Endothelial cell of umbilical vein (primary cell): Measurements from ENCODE around the gene CAPN5. TPM values are rescaled to one million over a fixed set of nuclear protein-coding genes. Genes with fewer than 3 reads are reported as not detected.

Source experiments
- BruUV-seq: library from RNA; stranded (reverse); fragments of 400-500 nt; replicated peaks from 2 replicates; lab custom pipeline; 2021; lab: Mats Ljungman, UMichigan
- CTCF ChIA-PET: fragments of 300-600, 350-600 bp; sonication (Branson Sonifier 250); formaldehyde crosslinking; loops from one replicate; lab custom pipeline; 2021; ENCODE audit warnings: antibody characterized with exemption, inconsistent platforms; lab: Charles Lee
- POLR2A ChIA-PET: fragments of 300-600, 350-600 bp; sonication (Branson Sonifier 250); formaldehyde crosslinking; loops from one replicate; lab custom pipeline; 2021; ENCODE audit warnings: antibody characterized with exemption, inconsistent platforms; lab: Charles Lee
- DNase-seq: peaks from one replicate; pipeline ENCODE4 v3.0.0-alpha.2; 2011; ENCODE audit warnings: low read depth, low spot score
- FAIRE-seq: peaks from 2 replicates; lab custom pipeline; 2011; peaks lifted over from hg19 to GRCh38; lab: Jason Lieb, UNC
- H2AFZ ChIP-seq: 2 replicates; pipeline ENCODE4 v1.6.0; 2012; ENCODE audit warnings: low read depth, low read length, control low read depth, inconsistent platforms
- H3K27ac ChIP-seq: 2 replicates; pipeline ENCODE4 v1.5.1; 2011; ENCODE audit warnings: low read depth, mild to moderate bottlenecking, control low read depth, low read length, moderate library complexity; ENCODE audit not compliant: insufficient read depth
- H3K27me3 ChIP-seq, 2 experiments: 2 replicates each; pipeline versions ENCODE4 v1.6.0 to v1.6.1; 2011; ENCODE audit warnings: low read length in 2 of 2, mixed read lengths in 1 of 2; ENCODE audit not compliant: control insufficient read depth in 2 of 2, insufficient read depth in 2 of 2
- H3K36me3 ChIP-seq, 2 experiments: 2 replicates in 1 of 2; 3 replicates in 1 of 2; pipeline ENCODE4 v1.5.1; 2011; ENCODE audit warnings: low read length in 2 of 2, mild to moderate bottlenecking in 1 of 2, moderate library complexity in 1 of 2; ENCODE audit not compliant: control insufficient read depth in 2 of 2, insufficient read depth in 2 of 2; ENCODE audit errors: extremely low read depth in 1 of 2
- H3K4me1 ChIP-seq: 3 replicates; pipeline ENCODE4 v1.5.1; 2011; ENCODE audit warnings: mild to moderate bottlenecking, low read length; ENCODE audit not compliant: control insufficient read depth, insufficient read depth; ENCODE audit errors: extremely low read depth
- H3K4me2 ChIP-seq: 2 replicates; pipeline ENCODE4 v1.6.1; 2011; ENCODE audit warnings: low read length, control low read depth, mixed read lengths; ENCODE audit not compliant: insufficient read depth
- H3K4me3 ChIP-seq, 3 experiments: fragments of 200-600 bp in 1 of 3; sonication (generic), shearing (Covaris generic) in 1 of 3; replicated peaks in 1 of 3; 2 replicates each; pipeline ENCODE4 v1.5.1; 2011 to 2016; ENCODE audit warnings: control low read depth in 3 of 3, low read length in 3 of 3, mild to moderate bottlenecking in 2 of 3, inconsistent platforms in 1 of 3, low read depth in 1 of 3, moderate library complexity in 1 of 3; ENCODE audit not compliant: insufficient read depth in 1 of 3
- H3K79me2 ChIP-seq: 2 replicates; pipeline ENCODE4 v1.6.0; 2012; ENCODE audit warnings: low read length, inconsistent platforms; ENCODE audit not compliant: control insufficient read depth, insufficient read depth
- H3K9ac ChIP-seq: replicated peaks from 2 replicates; pipeline ENCODE3; 2011; ENCODE audit warnings: low read length, control low read depth; ENCODE audit not compliant: insufficient read depth; ENCODE audit errors: extremely low read depth
- H3K9me1 ChIP-seq: replicated peaks from 3 replicates; pipeline ENCODE4 v1.6.0; 2011; ENCODE audit warnings: mild to moderate bottlenecking, low read length; ENCODE audit not compliant: control insufficient read depth, insufficient read depth; ENCODE audit errors: extremely low read depth
- H3K9me3 ChIP-seq: replicated peaks from 2 replicates; pipeline ENCODE4 v1.5.1; 2012; ENCODE audit warnings: low read length, inconsistent platforms; ENCODE audit not compliant: control insufficient read depth, insufficient read depth
- H4K20me1 ChIP-seq: replicated peaks from 2 replicates; pipeline ENCODE3; 2011; ENCODE audit warnings: mild to moderate bottlenecking, low read length; ENCODE audit not compliant: control insufficient read depth, insufficient read depth; ENCODE audit errors: extremely low read depth
- EZH2 ChIP-seq: IDR thresholded peaks from 2 replicates; pipeline ENCODE4 v1.6.1; 2012; ENCODE audit warnings: borderline replicate concordance, low read depth, mild to moderate bottlenecking, moderate library complexity, low read length, inconsistent platforms; ENCODE audit not compliant: severe bottlenecking
- FOS ChIP-seq: IDR thresholded peaks from 2 replicates; pipeline ENCODE4 v1.6.1; 2011; ENCODE audit warnings: mild to moderate bottlenecking, low read length, moderate library complexity, borderline replicate concordance; ENCODE audit not compliant: insufficient read depth
- GATA2 ChIP-seq: IDR thresholded peaks from 2 replicates; pipeline ENCODE4 v1.7.0; 2011; ENCODE audit warnings: low read depth, mild to moderate bottlenecking, moderate library complexity, mixed read lengths, low read length; ENCODE audit not compliant: insufficient read length, insufficient read depth
- JUN ChIP-seq: IDR thresholded peaks from 2 replicates; pipeline ENCODE4 v1.6.1; 2011; ENCODE audit warnings: borderline replicate concordance, low read depth; ENCODE audit not compliant: insufficient read length, insufficient read depth
- MAX ChIP-seq: IDR thresholded peaks from 2 replicates; pipeline ENCODE4 v1.6.1; 2011; ENCODE audit not compliant: insufficient read depth, insufficient read length
- MYC ChIP-seq: IDR thresholded peaks from one replicate; pipeline ENCODE4 v1.6.1; 2011; ENCODE audit warnings: mild to moderate bottlenecking, low read depth, low read length
- POLR2A ChIP-seq: IDR thresholded peaks from 2 replicates; pipeline ENCODE4 v1.6.1; 2012; ENCODE audit warnings: low read depth, mild to moderate bottlenecking, control low read depth, low read length
- POLR2AphosphoS5 ChIP-seq: IDR thresholded peaks from 2 replicates; pipeline ENCODE4 v1.6.1; 2012; ENCODE audit warnings: low read depth, mild to moderate bottlenecking, control low read depth, low read length, moderate library complexity; ENCODE audit not compliant: insufficient read depth
- dilution Hi-C: fragments of 300-500 bp; cut with MboI; formaldehyde crosslinking; loops from one replicate; pipeline ENCODE4 v1.15.0; 2019; ENCODE audit warnings: low sequenced_read_pairs; ENCODE audit not compliant: extremely low pct_ligation_motif_present
- intact Hi-C: fragments of 100-400 bp; cut with micrococcal nuclease; formaldehyde crosslinking; loops from one replicate; pipeline ENCODE4 v1.10.0; 2022
- polyA plus RNA-seq, 4 experiments: library from polyadenylated mRNA; depleted of rRNA in 3 of 4; stranded (reverse) in 3 of 4; unstranded in 1 of 4; fragments of >200 nt; gene quantifications; 2 replicates each; pipeline versions ENCODE4 v1.2.1 to v1.2.3, GENCODE V29; 2011 to 2012; ENCODE audit warnings: missing spikeins in 1 of 4
- total RNA-seq: library from RNA; stranded (reverse); gene quantifications from 2 replicates; pipeline ENCODE4 v1.2.3, GENCODE V29; 2021
- TF ChIP-seq, protein P1 (sequence below), 2 donors: IDR thresholded peaks; 1 replicate in 1 of 2; 2 replicates in 1 of 2; pipeline ENCODE4 v1.5.1; 2011; ENCODE audit warnings: low read length in 2 of 2, mild to moderate bottlenecking in 2 of 2, moderate library complexity in 2 of 2, control low read depth in 1 of 2, inconsistent platforms in 1 of 2, low read depth in 1 of 2; ENCODE audit not compliant: insufficient read depth in 1 of 2; ENCODE audit errors: extremely low read depth in 1 of 2

The CAPN5 gene
- total and polyA plus RNA-seq, 2 donors (not counting 3 experiments of a cell fraction or from before 2014, with no cell fraction given): 15.0 to 17.0 TPM

DNA sequence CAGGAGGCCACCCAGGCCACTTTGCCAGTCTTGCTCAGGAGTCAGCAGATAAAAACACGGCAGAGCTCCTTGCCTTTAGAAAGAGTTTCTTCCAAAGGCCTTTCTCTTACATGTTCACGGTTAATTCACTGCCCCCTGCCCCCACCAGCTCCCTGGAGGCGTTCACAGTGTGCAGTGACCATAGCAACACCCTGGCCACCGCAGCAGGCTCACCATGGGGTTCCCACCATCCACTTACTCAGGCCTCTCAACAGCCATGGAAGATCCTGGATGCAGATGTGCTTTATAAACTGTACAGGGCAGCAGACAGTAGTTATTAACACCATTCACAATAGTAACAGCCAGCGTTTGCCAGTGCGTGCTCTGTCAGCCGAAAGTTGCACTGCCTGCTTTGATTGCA lies 50.7 kb downstream of the CAPN5 start:
- TF ChIP-seq MYC (no peak), POLR2AphosphoS5 (no peak), MAX (no peak), JUN (no peak), POLR2A (no peak), FOS (no peak), EZH2 (no peak), GATA2 (no peak)
- TF ChIP-seq, protein P1, sequence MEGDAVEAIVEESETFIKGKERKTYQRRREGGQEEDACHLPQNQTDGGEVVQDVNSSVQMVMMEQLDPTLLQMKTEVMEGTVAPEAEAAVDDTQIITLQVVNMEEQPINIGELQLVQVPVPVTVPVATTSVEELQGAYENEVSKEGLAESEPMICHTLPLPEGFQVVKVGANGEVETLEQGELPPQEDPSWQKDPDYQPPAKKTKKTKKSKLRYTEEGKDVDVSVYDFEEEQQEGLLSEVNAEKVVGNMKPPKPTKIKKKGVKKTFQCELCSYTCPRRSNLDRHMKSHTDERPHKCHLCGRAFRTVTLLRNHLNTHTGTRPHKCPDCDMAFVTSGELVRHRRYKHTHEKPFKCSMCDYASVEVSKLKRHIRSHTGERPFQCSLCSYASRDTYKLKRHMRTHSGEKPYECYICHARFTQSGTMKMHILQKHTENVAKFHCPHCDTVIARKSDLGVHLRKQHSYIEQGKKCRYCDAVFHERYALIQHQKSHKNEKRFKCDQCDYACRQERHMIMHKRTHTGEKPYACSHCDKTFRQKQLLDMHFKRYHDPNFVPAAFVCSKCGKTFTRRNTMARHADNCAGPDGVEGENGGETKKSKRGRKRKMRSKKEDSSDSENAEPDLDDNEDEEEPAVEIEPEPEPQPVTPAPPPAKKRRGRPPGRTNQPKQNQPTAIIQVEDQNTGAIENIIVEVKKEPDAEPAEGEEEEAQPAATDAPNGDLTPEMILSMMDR (IDR thresholded peaks at IDR 0.05; ENCODE audit: extremely low read depth in 1 of 2, insufficient read depth in 1 of 2, low read depth in 1 of 2, low read length in 2 of 2): no peak
- Histone ChIP-seq H3K9ac (no peak overlapping the region), H3K79me2 (no peaks in the 10 kb centered on the region), H4K20me1 (no peaks in the 10 kb centered on the region), H3K4me3 (no peak overlapping the region), H3K27me3 (no peaks in the 10 kb centered on the region), H3K4me2 (no peak overlapping the region), H3K9me1 (no peaks in the 10 kb centered on the region), H3K9me3 (no peaks in the 10 kb centered on the region), H3K36me3 (peaks cover 0 to 4% of the 10 kb centered on the region in 2 experiments), H3K27ac (no peak overlapping the region), H3K4me1 (no peaks in the 10 kb centered on the region), H2AFZ (no peak overlapping the region)
- no peak for FAIRE-seq
- no peak for DNase-seq
- CTCF ChIA-PET: interaction anchor here (3.3 kb wide), 1 partner anchor 9 kb away, joined by 14 read pairs; no protein-coding TSS in a partner anchor
- no TSS peak for BruUV-seq
- intact Hi-C loops (no loop called here), dilution Hi-C loops (no loop called here)
- POLR2A ChIA-PET: no interaction called here
